ENCODE results near the gene INPP4A. TPM values are rescaled to one million over a fixed set of nuclear protein-coding genes. Genes with fewer than 3 reads are reported as not detected.

Gene INPP4A
- total RNA-seq, 4 donors from 2014 or later, result 22.8 to 35.8 (median 25.4) TPM

DNA sequence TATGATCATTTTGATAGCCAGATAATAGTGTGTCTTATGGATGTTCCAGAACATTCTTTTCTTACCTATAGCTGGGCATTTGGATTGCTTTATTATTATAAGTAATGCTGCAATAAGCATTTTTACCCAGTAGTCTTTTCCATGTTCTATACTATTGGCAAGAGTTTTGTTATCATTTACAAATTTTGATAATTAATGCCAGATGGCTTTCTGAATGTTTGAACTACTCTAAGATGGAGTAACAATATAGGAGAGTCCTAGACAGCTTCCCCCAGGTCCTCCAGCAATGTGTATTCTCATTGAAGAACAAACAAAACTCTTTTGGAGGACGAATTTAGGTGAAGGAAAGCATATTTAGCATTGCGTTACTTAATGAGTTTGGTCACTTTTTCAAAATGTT, 73.0 kb downstream of the INPP4A start:
- TF ChIP-seq POLR2A (IDR thresholded peaks at IDR 0.05) (no peak), EP300 (IDR thresholded peaks at IDR 0.05; ENCODE audit: low read depth) (no peak), POLR2AphosphoS5 (IDR thresholded peaks at IDR 0.05) (no peak)
- TF ChIP-seq, protein P1, sequence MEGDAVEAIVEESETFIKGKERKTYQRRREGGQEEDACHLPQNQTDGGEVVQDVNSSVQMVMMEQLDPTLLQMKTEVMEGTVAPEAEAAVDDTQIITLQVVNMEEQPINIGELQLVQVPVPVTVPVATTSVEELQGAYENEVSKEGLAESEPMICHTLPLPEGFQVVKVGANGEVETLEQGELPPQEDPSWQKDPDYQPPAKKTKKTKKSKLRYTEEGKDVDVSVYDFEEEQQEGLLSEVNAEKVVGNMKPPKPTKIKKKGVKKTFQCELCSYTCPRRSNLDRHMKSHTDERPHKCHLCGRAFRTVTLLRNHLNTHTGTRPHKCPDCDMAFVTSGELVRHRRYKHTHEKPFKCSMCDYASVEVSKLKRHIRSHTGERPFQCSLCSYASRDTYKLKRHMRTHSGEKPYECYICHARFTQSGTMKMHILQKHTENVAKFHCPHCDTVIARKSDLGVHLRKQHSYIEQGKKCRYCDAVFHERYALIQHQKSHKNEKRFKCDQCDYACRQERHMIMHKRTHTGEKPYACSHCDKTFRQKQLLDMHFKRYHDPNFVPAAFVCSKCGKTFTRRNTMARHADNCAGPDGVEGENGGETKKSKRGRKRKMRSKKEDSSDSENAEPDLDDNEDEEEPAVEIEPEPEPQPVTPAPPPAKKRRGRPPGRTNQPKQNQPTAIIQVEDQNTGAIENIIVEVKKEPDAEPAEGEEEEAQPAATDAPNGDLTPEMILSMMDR (IDR thresholded peaks at IDR 0.05), result no peak
- H3K27ac ChIP-seq, result no peak overlapping the region
- no peaks in the 10 kb centered on the region for H3K36me3 ChIP-seq
- H3K4me3 ChIP-seq, result no peak overlapping the region
- 78 to 85% methylated on average over 2 of the region's 2 CpGs for WGBS, 2 donors (ENCODE audit: low coverage in 1 of 2)
- H3K4me1 ChIP-seq, result peaks cover 7 to 19% (median 13%) of the 10 kb centered on the region in 4 donors
- no peaks in the 10 kb centered on the region for H3K9me3 ChIP-seq
- DNase-seq, result no peak
- intact Hi-C loops (cut with DNase I; ENCODE audit: low total_unique reads), result loop anchor here (10.0 kb wide), 1 partner anchor 73 kb away; the partner anchor contains the start of gene INPP4A
- in situ Hi-C loops (cut with MboI; ENCODE audit: low pct_ligation_motif_present in 1 of 4, low pct_unique_long_range_greater_than_20kb in 1 of 4, low sequenced_read_pairs in 3 of 4), result loop anchor here in 1 of 4 donors (25.0 kb wide), 1 partner anchor 105 kb away; no protein-coding TSS in a partner anchor
- no peaks in the 10 kb centered on the region for H3K27me3 ChIP-seq

GRCh38 chr2:98518101-98518500, 73.4 kb downstream of the INPP4A start:
- TF ChIP-seq, protein P1 (IDR thresholded peaks at IDR 0.05), result peak in 3 of 5 experiments; percentile 28 to 35 (median 35)
- no peak for TF ChIP-seq POLR2AphosphoS5 (IDR thresholded peaks at IDR 0.05)
- in situ Hi-C loops (cut with MboI; ENCODE audit: low pct_ligation_motif_present in 1 of 4, low pct_unique_long_range_greater_than_20kb in 1 of 4, low sequenced_read_pairs in 3 of 4), result loop anchor here in 1 of 4 donors (25.0 kb wide), 1 partner anchor 106 kb away; no protein-coding TSS in a partner anchor
- DNase-seq, result peak; percentile 47
- Histone ChIP-seq H3K4me1 (peaks cover 7 to 19% (median 13%) of the 10 kb centered on the region in 4 donors), H3K27me3 (no peaks in the 10 kb centered on the region), H3K36me3 (no peaks in the 10 kb centered on the region), H3K27ac (no peak overlapping the region), H3K4me3 (no peak overlapping the region), H3K9me3 (no peaks in the 10 kb centered on the region)
- 32% methylated on average over 2 of the region's 4 CpGs; no CpG with 5 or more reads in 1 of the 2 donors for WGBS, 2 donors (ENCODE audit: low coverage in 1 of 2)
- intact Hi-C loops (cut with DNase I; ENCODE audit: low total_unique reads), result loop anchor here (10.0 kb wide), 1 partner anchor 73 kb away; the partner anchor contains the start of gene INPP4A

DNA sequence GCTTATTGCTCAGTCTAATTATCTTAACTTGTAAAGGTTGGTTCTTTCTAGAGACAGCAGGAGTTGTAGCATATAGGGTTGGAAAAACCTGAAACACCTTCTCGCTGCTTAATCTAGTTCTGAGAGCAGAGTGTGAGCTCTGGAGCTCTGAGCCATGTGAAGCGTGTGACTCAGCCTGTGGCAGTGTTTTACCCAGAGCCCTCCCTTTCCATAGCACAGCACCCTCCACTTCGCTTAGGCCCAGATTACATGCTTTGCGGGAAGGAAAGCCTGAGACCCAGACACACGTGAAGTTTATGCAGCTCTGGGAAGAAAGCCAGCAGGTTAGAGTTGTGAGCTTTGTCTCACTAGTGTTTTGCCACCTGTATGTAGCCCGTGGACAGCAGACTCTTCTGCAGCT, 74.5 kb downstream of the INPP4A start:
- Histone ChIP-seq H3K4me1 (peaks cover 7 to 19% (median 13%) of the 10 kb centered on the region in 4 donors), H3K4me3 (no peak overlapping the region), H3K36me3 (no peaks in the 10 kb centered on the region), H3K9me3 (no peaks in the 10 kb centered on the region), H3K27ac (no peak overlapping the region), H3K27me3 (no peaks in the 10 kb centered on the region)
- TF ChIP-seq POLR2A (IDR thresholded peaks at IDR 0.05), result no peak
- no peak for TF ChIP-seq EP300 (IDR thresholded peaks at IDR 0.05; ENCODE audit: low read depth)
- TF ChIP-seq POLR2AphosphoS5 (IDR thresholded peaks at IDR 0.05), result no peak
- TF ChIP-seq, protein P1 (IDR thresholded peaks at IDR 0.05), result no peak
- DNase-seq, result no peak
- in situ Hi-C loops (cut with MboI; ENCODE audit: low pct_ligation_motif_present in 1 of 4, low pct_unique_long_range_greater_than_20kb in 1 of 4, low sequenced_read_pairs in 3 of 4) (loop anchor here in 1 of 4 donors (25.0 kb wide), 1 partner anchor 107 kb away; no protein-coding TSS in a partner anchor), intact Hi-C loops (cut with DNase I; ENCODE audit: low total_unique reads) (loop anchor here (10.0 kb wide), 1 partner anchor 74 kb away; the partner anchor contains the start of gene INPP4A)
- 70 to 100% methylated on average over 1 to 6 of the region's 6 CpGs for WGBS, 2 donors (ENCODE audit: low coverage in 1 of 2)

DNA sequence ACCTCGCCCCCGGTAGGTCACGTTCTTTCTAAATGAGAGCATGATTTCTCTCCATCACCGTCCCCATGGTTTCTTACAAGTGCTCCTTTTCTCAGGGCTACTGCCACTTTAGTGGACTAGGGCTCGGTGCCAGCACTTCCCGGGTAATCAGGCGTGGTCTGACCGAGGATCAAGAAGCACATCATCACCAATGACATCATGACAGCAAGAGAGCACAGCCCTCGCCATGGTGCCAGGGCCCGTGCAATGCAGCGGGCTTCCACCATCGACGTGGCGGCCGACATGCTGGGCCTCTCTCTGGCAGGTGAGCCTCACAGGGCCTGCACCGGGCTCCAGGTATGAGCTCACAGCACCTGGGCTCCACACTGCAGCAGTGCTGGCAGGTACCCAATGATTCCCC, 75.2 kb downstream of the INPP4A start:
- no peaks in the 10 kb centered on the region for H3K27me3 ChIP-seq
- DNase-seq, result no peak
- H3K4me3 ChIP-seq, result no peak overlapping the region
- in situ Hi-C loops (cut with MboI; ENCODE audit: low pct_ligation_motif_present in 1 of 4, low pct_unique_long_range_greater_than_20kb in 1 of 4, low sequenced_read_pairs in 3 of 4) (loop anchor here in 1 of 4 donors (25.0 kb wide), 1 partner anchor 108 kb away; no protein-coding TSS in a partner anchor), intact Hi-C loops (cut with DNase I; ENCODE audit: low total_unique reads) (loop anchor here (10.0 kb wide), 1 partner anchor 75 kb away; the partner anchor contains the start of gene INPP4A)
- no peak overlapping the region for H3K27ac ChIP-seq
- H3K4me1 ChIP-seq, result peaks cover 5 to 13% (median 9%) of the 10 kb centered on the region in 4 donors
- 93 to 94% methylated on average over 3 to 16 of the region's 16 CpGs for WGBS, 2 donors (ENCODE audit: low coverage in 1 of 2)
- TF ChIP-seq EP300 (IDR thresholded peaks at IDR 0.05; ENCODE audit: low read depth), result no peak
- TF ChIP-seq, protein P1 (IDR thresholded peaks at IDR 0.05), result no peak
- TF ChIP-seq POLR2A (IDR thresholded peaks at IDR 0.05), result no peak
- TF ChIP-seq POLR2AphosphoS5 (IDR thresholded peaks at IDR 0.05), result no peak
- no peaks in the 10 kb centered on the region for H3K36me3 ChIP-seq
- no peaks in the 10 kb centered on the region for H3K9me3 ChIP-seq
